ENCODE results near the gene CFTR. TPM values are rescaled to one million over a fixed set of nuclear protein-coding genes. Genes with fewer than 3 reads are reported as not detected.

CFTR gene
- total and polyA plus RNA-seq, 10 of the 15 experiments (the other 5 are each of a cell fraction or from before 2014, with no cell fraction given) = 0.02 to 2.3 (median 0.21) TPM; not detected in 1

DNA sequence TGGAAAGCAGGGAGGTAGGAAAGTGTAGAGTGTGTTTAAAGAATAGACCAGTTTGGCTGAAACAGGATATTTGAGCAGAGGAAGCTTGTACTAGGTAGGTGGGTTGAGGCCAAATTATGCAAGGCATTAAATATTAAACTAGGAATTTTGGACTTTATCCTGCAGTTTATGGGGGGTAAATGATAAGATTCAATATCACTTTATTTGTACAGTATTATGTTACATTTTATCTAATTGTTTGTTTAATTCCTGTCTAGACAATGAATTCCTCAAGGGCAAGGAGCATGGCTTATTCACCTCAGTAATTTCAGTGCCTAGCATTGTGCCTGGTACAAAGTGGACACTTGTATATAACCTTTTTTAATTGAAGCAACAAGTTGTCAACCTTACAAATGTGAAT lies 125.9 kb downstream of the CFTR start (continued):
- TF ChIP-seq IKZF1 (conservative IDR thresholded peaks at IDR 0.05) (no peak), ZNF24 (IDR thresholded peaks at IDR 0.05) (no peak), SUZ12 (IDR thresholded peaks at IDR 0.05; ENCODE audit: unreplicated experiment) (no peak)

DNA sequence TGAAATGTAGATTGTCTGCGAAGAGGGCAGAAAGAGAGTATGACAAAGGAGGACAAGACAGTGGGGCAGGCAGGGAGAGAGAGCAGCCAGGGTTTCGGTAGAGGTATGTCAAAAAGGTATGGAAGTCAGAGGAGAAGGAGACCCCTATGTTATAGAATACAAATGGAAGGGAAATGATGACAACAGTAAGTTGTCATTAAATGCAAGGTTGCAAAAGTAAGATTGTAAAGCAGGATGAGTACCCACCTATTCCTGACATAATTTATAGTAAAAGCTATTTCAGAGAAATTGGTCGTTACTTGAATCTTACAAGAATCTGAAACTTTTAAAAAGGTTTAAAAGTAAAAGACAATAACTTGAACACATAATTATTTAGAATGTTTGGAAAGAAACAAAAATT lies 126.3 kb downstream of the CFTR start:
- Histone ChIP-seq H3K9me3 (replicated peaks; ENCODE audit: control insufficient read depth, insufficient read depth, low read length) (no peaks in the 10 kb centered on the region), H3K4me2 (ENCODE audit: control insufficient read depth, insufficient read depth) (no peak overlapping the region), H3K27me3 (replicated peaks in 1 of 2; ENCODE audit: control insufficient read depth in 2 of 2, insufficient read depth in 2 of 2, low read length in 1 of 2) (no peaks in the 10 kb centered on the region), H3K4me1 (ENCODE audit: control insufficient read depth, insufficient read depth, low read length) (no peaks in the 10 kb centered on the region), H2AFZ (ENCODE audit: control insufficient read depth, low read depth, low read length) (no peak overlapping the region), H3K79me2 (ENCODE audit: control insufficient read depth, insufficient read depth, low read length) (no peaks in the 10 kb centered on the region), H3K36me3 (ENCODE audit: control insufficient read depth in 2 of 2, insufficient read depth in 2 of 2, low read length in 1 of 2) (no peaks in the 10 kb centered on the region), H3K27ac (ENCODE audit: control insufficient read depth, insufficient read depth) (no peak overlapping the region), H3K9ac (ENCODE audit: control insufficient read depth, insufficient read depth, low read length) (no peak overlapping the region), H4K20me1 (ENCODE audit: control insufficient read depth, insufficient read depth) (no peaks in the 10 kb centered on the region), H3K4me3 (no peak overlapping the region)
- WGBS (ENCODE audit: insufficient coverage, insufficient replicate concordance, low lambda C conversion rate, missing lambda C conversion rate) = 0% methylated on average over 3 of the region's 3 CpGs
- BruUV-seq (replicated peaks) = no TSS peak
- CTCF ChIA-PET = interaction anchor here (0.6 kb wide), 1 partner anchor 9 kb away, joined by 3 read pairs; no protein-coding TSS in a partner anchor
- no peak for TF ChIP-seq DPF2 (IDR thresholded peaks at IDR 0.05)
- TF ChIP-seq CHD2 (IDR thresholded peaks at IDR 0.05; ENCODE audit: borderline replicate concordance, low read depth, low read length) = no peak
- no peak for TF ChIP-seq SPI1 (IDR thresholded peaks at IDR 0.05; ENCODE audit: borderline replicate concordance, insufficient read depth, low read depth, low read length)
- no peak for TF ChIP-seq ASH2L (IDR thresholded peaks at IDR 0.05; ENCODE audit: borderline replicate concordance, low read depth)
- TF ChIP-seq ZNF274 (IDR thresholded peaks at IDR 0.05; ENCODE audit: insufficient read depth, insufficient read length) = no peak
- no peak for TF ChIP-seq TCF7 (IDR thresholded peaks at IDR 0.05; ENCODE audit: borderline replicate concordance)
- no peak for TF ChIP-seq CREM (IDR thresholded peaks at IDR 0.05; ENCODE audit: low read depth)
- TF ChIP-seq, protein P1, sequence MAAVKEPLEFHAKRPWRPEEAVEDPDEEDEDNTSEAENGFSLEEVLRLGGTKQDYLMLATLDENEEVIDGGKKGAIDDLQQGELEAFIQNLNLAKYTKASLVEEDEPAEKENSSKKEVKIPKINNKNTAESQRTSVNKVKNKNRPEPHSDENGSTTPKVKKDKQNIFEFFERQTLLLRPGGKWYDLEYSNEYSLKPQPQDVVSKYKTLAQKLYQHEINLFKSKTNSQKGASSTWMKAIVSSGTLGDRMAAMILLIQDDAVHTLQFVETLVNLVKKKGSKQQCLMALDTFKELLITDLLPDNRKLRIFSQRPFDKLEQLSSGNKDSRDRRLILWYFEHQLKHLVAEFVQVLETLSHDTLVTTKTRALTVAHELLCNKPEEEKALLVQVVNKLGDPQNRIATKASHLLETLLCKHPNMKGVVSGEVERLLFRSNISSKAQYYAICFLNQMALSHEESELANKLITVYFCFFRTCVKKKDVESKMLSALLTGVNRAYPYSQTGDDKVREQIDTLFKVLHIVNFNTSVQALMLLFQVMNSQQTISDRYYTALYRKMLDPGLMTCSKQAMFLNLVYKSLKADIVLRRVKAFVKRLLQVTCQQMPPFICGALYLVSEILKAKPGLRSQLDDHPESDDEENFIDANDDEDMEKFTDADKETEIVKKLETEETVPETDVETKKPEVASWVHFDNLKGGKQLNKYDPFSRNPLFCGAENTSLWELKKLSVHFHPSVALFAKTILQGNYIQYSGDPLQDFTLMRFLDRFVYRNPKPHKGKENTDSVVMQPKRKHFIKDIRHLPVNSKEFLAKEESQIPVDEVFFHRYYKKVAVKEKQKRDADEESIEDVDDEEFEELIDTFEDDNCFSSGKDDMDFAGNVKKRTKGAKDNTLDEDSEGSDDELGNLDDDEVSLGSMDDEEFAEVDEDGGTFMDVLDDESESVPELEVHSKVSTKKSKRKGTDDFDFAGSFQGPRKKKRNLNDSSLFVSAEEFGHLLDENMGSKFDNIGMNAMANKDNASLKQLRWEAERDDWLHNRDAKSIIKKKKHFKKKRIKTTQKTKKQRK (IDR thresholded peaks at IDR 0.05; ENCODE audit: low read depth, low read length) = no peak
- no peak for TF ChIP-seq GABPA (IDR thresholded peaks at IDR 0.05; ENCODE audit: low read depth)
- TF ChIP-seq JUNB (IDR thresholded peaks at IDR 0.05) = no peak
- no peak for TF ChIP-seq EED (IDR thresholded peaks at IDR 0.05; ENCODE audit: low read depth)
- no peak for TF ChIP-seq ESRRA (IDR thresholded peaks at IDR 0.05; ENCODE audit: low read length)
- no peak for TF ChIP-seq LARP7 (IDR thresholded peaks at IDR 0.05)
- FAIRE-seq = no peak
- intact Hi-C loops (cut with micrococcal nuclease; ENCODE audit: unreplicated experiment) (no loop called here), in situ Hi-C loops (cut with MboI) (no loop called here)
- no peak for DNase-seq (ENCODE audit: low read depth, low spot score)
- POLR2A ChIA-PET = no interaction called here
- RAD21 ChIA-PET (ENCODE audit: unreplicated experiment) = interaction anchor here (1.0 kb wide), 1 partner anchor 9 kb away, joined by 3 read pairs; no protein-coding TSS in a partner anchor
- no peak for ATAC-seq
- SMC1A ChIA-PET (ENCODE audit: uncharacterized antibody, unreplicated experiment) = interaction anchor here (1.1 kb wide), 1 partner anchor 28 kb away, joined by 3 read pairs; no protein-coding TSS in a partner anchor

Data from GM12878 (cell line).